Keratinocyte (primary cell): ENCODE measurements around the gene EIF4E2. TPM values are rescaled to one million over a fixed set of nuclear protein-coding genes. Genes with fewer than 3 reads are reported as not detected.

ENCODE experiments used
- DNase-seq: peaks from one replicate; pipeline ENCODE4 v3.0.0-alpha.2; 2011; ENCODE audit warnings: low read depth, missing footprints, low spot score
- FAIRE-seq: peaks from 2 replicates; lab custom pipeline; 2011; peaks lifted over from hg19 to GRCh38; lab: Jason Lieb, UNC
- H2AFZ ChIP-seq: 2 replicates; pipeline ENCODE4 v1.6.0; 2012; ENCODE audit warnings: low read length, control low read depth, inconsistent platforms; ENCODE audit not compliant: control insufficient read depth
- H3K27ac ChIP-seq: 2 replicates; pipeline ENCODE4 v1.5.1; 2011; ENCODE audit warnings: low read length; ENCODE audit not compliant: control insufficient read depth, insufficient read depth
- H3K27me3 ChIP-seq: 3 replicates; pipeline ENCODE4 v1.6.0; 2011; ENCODE audit warnings: low read length; ENCODE audit not compliant: control insufficient read depth, insufficient read depth; ENCODE audit errors: extremely low read depth
- H3K36me3 ChIP-seq, 2 experiments: 2 replicates in 1 of 2; 3 replicates in 1 of 2; pipeline ENCODE4 v1.5.1; 2011; ENCODE audit warnings: low read length in 2 of 2, mild to moderate bottlenecking in 1 of 2; ENCODE audit not compliant: control insufficient read depth in 2 of 2, insufficient read depth in 2 of 2; ENCODE audit errors: extremely low read depth in 1 of 2
- H3K4me1 ChIP-seq: 3 replicates; pipeline ENCODE4 v1.5.1; 2011; ENCODE audit warnings: low read length; ENCODE audit not compliant: control insufficient read depth, insufficient read depth; ENCODE audit errors: extremely low read depth
- H3K4me2 ChIP-seq: 3 replicates; pipeline ENCODE4 v1.6.0; 2011; ENCODE audit warnings: low read depth, low read length; ENCODE audit not compliant: control insufficient read depth, insufficient read depth; ENCODE audit errors: extremely low read depth
- H3K4me3 ChIP-seq, 3 experiments: fragments of 200-600 bp in 1 of 3; sonication (generic) in 1 of 3; 2 replicates in 2 of 3; 3 replicates in 1 of 3; pipeline ENCODE4 v1.5.1; 2011 to 2016; ENCODE audit warnings: low read length in 3 of 3, mild to moderate bottlenecking in 3 of 3, control low read depth in 2 of 3, inconsistent platforms in 1 of 3, low read depth in 1 of 3, mixed read lengths in 1 of 3, mixed run types in 1 of 3, moderate library complexity in 1 of 3; ENCODE audit not compliant: control insufficient read depth in 2 of 3, insufficient read depth in 2 of 3; ENCODE audit errors: extremely low read depth in 1 of 3
- H3K79me2 ChIP-seq: 2 replicates; pipeline ENCODE4 v1.6.0; 2012; ENCODE audit warnings: low read length; ENCODE audit not compliant: control insufficient read depth, insufficient read depth
- H3K9ac ChIP-seq: 3 replicates; pipeline ENCODE4 v1.6.0; 2011; ENCODE audit warnings: low read length; ENCODE audit not compliant: control insufficient read depth, insufficient read depth; ENCODE audit errors: extremely low read depth
- H3K9me1 ChIP-seq: 3 replicates; pipeline ENCODE4 v1.6.0; 2011; ENCODE audit warnings: low read length; ENCODE audit not compliant: control insufficient read depth, insufficient read depth; ENCODE audit errors: extremely low read depth
- H3K9me3 ChIP-seq: 2 replicates; pipeline ENCODE4 v1.5.1; 2012; ENCODE audit warnings: low read depth, low read length; ENCODE audit not compliant: control insufficient read depth
- H4K20me1 ChIP-seq: 3 replicates; pipeline ENCODE4 v1.6.0; 2011; ENCODE audit warnings: low read length; ENCODE audit not compliant: control insufficient read depth, insufficient read depth; ENCODE audit errors: extremely low read depth
- EZH2 ChIP-seq: IDR thresholded peaks from one replicate; pipeline ENCODE4 v1.6.1; 2012; ENCODE audit warnings: inconsistent platforms, mild to moderate bottlenecking, low read length, moderate library complexity
- dilution Hi-C: fragments of 300-500 bp; cut with MboI; formaldehyde crosslinking; loops from one replicate; pipeline ENCODE4 v1.7.0; 2020; ENCODE audit warnings: low sequenced_read_pairs; ENCODE audit not compliant: extremely low pct_ligation_motif_present
- polyA plus RNA-seq, 5 experiments: library from polyadenylated mRNA; depleted of rRNA in 3 of 5; stranded (reverse) in 3 of 5; stranded (forward) in 1 of 5; unstranded in 1 of 5; fragments of >200 nt; gene quantifications; 1 replicate in 1 of 5; 2 replicates in 3 of 5; 3 replicates in 1 of 5; pipeline versions ENCODE4 v1.2.1 to v1.2.3, GENCODE V29; 2011 to 2012; ENCODE audit warnings: missing spikeins in 2 of 5, low read depth in 1 of 5, low replicate concordance in 1 of 5
- TF ChIP-seq, protein P1 (sequence below), 3 experiments: IDR thresholded peaks in 1 of 3; conservative IDR thresholded peaks in 1 of 3; optimal IDR thresholded peaks in 1 of 3; 2 replicates in 2 of 3; 3 replicates in 1 of 3; pipeline versions ENCODE3 to v1.5.1; 2011; ENCODE audit warnings: low read length in 3 of 3, mild to moderate bottlenecking in 3 of 3, moderate library complexity in 2 of 3, control low read depth in 1 of 3, inconsistent platforms in 1 of 3; ENCODE audit not compliant: insufficient read depth in 2 of 3; ENCODE audit errors: extremely low read depth in 1 of 3

The EIF4E2 gene
- polyA plus RNA-seq, 1 donor (not counting 4 experiments of a cell fraction or from before 2014, with no cell fraction given): 79.2 TPM

DNA sequence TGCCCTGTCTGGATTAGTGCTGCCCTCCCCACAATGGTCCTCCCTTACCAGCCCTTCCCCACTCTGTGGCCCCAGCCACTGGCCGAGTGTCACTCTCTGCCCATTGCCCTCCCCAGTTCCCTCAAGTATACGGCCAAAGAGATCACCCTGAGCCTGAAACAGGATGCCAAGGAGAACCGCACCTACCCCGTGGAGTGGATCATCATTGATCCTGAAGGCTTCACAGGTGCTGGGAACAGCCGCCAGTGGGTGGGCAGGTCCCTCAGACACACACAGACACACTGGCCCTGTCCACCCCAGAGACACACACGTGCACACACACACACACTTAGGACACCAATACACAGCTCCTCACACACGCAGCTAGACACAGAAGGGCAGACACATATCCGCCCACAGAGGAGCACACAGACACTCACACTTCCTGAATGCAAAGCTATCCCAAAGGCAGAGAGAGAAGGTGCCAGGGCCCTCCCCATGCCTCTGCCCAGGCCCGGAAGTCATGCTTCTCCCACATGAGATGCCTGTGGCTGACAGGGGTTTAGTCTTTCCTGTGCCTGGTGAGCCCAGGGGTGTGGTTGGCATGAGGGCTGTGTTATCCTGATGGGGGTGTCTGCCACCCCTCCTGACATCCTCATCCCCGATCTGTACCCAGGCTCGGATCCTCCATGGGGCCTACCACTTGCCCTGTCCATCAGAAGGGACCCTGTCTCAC, 21.6 kb upstream of the EIF4E2 start:
- DNase-seq (no peak), FAIRE-seq (no peak)

DNA sequence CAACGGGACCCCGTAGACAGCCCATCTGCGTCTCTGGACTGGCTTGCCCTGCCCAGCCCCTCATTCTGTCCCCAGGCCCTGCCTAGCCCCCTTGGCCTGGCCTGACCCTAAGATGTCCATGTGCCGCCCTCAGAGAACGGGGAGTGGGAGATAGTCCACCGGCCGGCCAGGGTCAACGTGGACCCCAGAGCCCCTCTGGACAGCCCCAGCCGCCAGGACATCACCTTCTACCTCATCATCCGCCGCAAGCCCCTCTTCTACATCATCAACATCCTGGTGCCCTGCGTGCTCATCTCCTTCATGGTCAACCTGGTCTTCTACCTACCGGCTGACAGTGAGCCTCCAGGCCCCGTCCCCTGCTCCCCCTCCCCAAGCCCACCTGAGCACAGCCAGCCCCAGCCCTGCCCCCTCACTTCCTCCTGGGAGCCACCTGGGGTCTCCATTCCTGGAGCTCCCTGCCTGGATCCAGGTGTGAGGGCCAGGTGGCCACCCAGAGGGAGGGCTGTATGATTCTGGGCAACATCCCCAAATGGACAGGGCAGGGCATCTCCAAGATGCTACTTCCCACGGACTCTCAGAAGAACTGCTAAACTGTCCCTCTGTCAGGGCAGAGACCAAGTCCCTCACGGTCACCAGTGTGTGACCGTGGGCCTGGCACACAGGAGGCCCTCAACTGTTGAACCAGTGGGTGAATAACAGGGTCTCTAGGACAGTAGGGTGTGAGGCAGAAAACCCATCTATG, 20.5 kb upstream of the EIF4E2 start:
- Histone ChIP-seq H4K20me1 (no peaks in the 10 kb centered on the region), H3K9ac (no peak overlapping the region), H3K27me3 (peaks cover 2% of the 10 kb centered on the region), H3K27ac (no peak overlapping the region), H3K4me2 (no peak overlapping the region), H3K36me3 (no peaks in the 10 kb centered on the region), H2AFZ (no peak overlapping the region), H3K4me3 (no peak overlapping the region), H3K4me1 (no peaks in the 10 kb centered on the region), H3K79me2 (no peaks in the 10 kb centered on the region), H3K9me1 (no peaks in the 10 kb centered on the region), H3K9me3 (no peaks in the 10 kb centered on the region)
- no peak for DNase-seq
- no peak for TF ChIP-seq EZH2
- TF ChIP-seq, protein P1, sequence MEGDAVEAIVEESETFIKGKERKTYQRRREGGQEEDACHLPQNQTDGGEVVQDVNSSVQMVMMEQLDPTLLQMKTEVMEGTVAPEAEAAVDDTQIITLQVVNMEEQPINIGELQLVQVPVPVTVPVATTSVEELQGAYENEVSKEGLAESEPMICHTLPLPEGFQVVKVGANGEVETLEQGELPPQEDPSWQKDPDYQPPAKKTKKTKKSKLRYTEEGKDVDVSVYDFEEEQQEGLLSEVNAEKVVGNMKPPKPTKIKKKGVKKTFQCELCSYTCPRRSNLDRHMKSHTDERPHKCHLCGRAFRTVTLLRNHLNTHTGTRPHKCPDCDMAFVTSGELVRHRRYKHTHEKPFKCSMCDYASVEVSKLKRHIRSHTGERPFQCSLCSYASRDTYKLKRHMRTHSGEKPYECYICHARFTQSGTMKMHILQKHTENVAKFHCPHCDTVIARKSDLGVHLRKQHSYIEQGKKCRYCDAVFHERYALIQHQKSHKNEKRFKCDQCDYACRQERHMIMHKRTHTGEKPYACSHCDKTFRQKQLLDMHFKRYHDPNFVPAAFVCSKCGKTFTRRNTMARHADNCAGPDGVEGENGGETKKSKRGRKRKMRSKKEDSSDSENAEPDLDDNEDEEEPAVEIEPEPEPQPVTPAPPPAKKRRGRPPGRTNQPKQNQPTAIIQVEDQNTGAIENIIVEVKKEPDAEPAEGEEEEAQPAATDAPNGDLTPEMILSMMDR (optimal IDR thresholded peaks at IDR 0.05 in 1 of 3, IDR thresholded peaks at IDR 0.05 in 1 of 3, conservative IDR thresholded peaks at IDR 0.05 in 1 of 3; ENCODE audit: extremely low read depth in 1 of 3, insufficient read depth in 2 of 3, low read length in 3 of 3): no peak
- dilution Hi-C loops: no loop called here
- no peak for FAIRE-seq

More for the DNA sequence above, 21.6 kb upstream of the EIF4E2 start:
- Histone ChIP-seq H3K9ac (no peak overlapping the region), H2AFZ (no peak overlapping the region), H3K4me3 (no peak overlapping the region), H3K79me2 (no peaks in the 10 kb centered on the region), H3K27me3 (peaks cover 12% of the 10 kb centered on the region), H3K4me2 (no peak overlapping the region), H3K4me1 (no peaks in the 10 kb centered on the region), H3K9me1 (no peaks in the 10 kb centered on the region), H3K36me3 (no peaks in the 10 kb centered on the region), H3K9me3 (no peaks in the 10 kb centered on the region), H3K27ac (no peak overlapping the region), H4K20me1 (no peaks in the 10 kb centered on the region)
- dilution Hi-C loops: no loop called here
- no peak for TF ChIP-seq EZH2
- TF ChIP-seq, protein P1 (optimal IDR thresholded peaks at IDR 0.05 in 1 of 3, IDR thresholded peaks at IDR 0.05 in 1 of 3, conservative IDR thresholded peaks at IDR 0.05 in 1 of 3; ENCODE audit: extremely low read depth in 1 of 3, insufficient read depth in 2 of 3, low read length in 3 of 3): no peak
